Lower leg skin (tissue), 3 donors: Measurements from ENCODE around the gene TATDN2.

Experiments used
- CTCF ChIP-seq, 3 donors: fragments of 450-650 bp; IDR thresholded peaks; one replicate each; pipeline ENCODE4 v1.5.1; 2016; ENCODE audit warnings: antibody characterized with exemption in 3 of 3, mild to moderate bottlenecking in 3 of 3, moderate library complexity in 2 of 3
- POLR2A ChIP-seq, 2 donors: fragments of 450-650 bp; IDR thresholded peaks; one replicate each; pipeline ENCODE4 v1.6.1; 2016 to 2017; ENCODE audit warnings: antibody characterized with exemption in 2 of 2, mild to moderate bottlenecking in 1 of 2, moderate library complexity in 1 of 2

- TF ChIP-seq CTCF (IDR thresholded peaks at IDR 0.05), result no peak
- no peak for TF ChIP-seq POLR2A (IDR thresholded peaks at IDR 0.05)
Measured at GRCh38 chr3:10299175-10299574, 50.9 kb downstream of the TATDN2 start.
